Activated naive CD4-positive, alpha-beta T cell treated with anti-CD3 and anti-CD28 coated beads for 36 hours (primary cell): ENCODE measurements around the gene NF2. TPM values are rescaled to one million over a fixed set of nuclear protein-coding genes. Genes with fewer than 3 reads are reported as not detected.
A peak's percentile ranks its signal among the peaks of the same experiment; 100 is the strongest.

Source experiments
- CTCF ChIA-PET: fragments of 350-600 bp; sonication (Branson Sonifier 250); formaldehyde crosslinking; loops from one replicate; lab custom pipeline; 2021; ENCODE audit warnings: antibody characterized with exemption; lab: Charles Lee
- DNase-seq: peaks from one replicate; pipeline ENCODE4 v3.0.0-alpha.2; 2020
- H3K27ac Mint-ChIP-seq: one replicate; pipeline ENCODE4 v1.8.0; 2021; ENCODE audit warnings: mild to moderate bottlenecking, mixed read lengths
- H3K27me3 Mint-ChIP-seq: one replicate; pipeline ENCODE4 v1.8.0; 2021; ENCODE audit warnings: low read depth, mixed read lengths
- H3K36me3 Mint-ChIP-seq: one replicate; pipeline ENCODE4 v1.8.0; 2021; ENCODE audit warnings: low read depth, mixed read lengths
- H3K4me1 Mint-ChIP-seq: one replicate; pipeline ENCODE4 v1.8.0; 2021; ENCODE audit warnings: low read depth, mixed read lengths
- H3K4me3 Mint-ChIP-seq: one replicate; pipeline ENCODE4 v1.8.0; 2021; ENCODE audit warnings: mild to moderate bottlenecking, moderate library complexity, mixed read lengths
- H3K9me3 Mint-ChIP-seq: one replicate; pipeline ENCODE4 v1.8.0; 2021; ENCODE audit warnings: mixed read lengths
- intact Hi-C: fragments of 100-400 bp; cut with micrococcal nuclease; formaldehyde crosslinking; loops from one replicate; pipeline ENCODE4 v1.15.1; 2023
- total RNA-seq, 2 experiments: library from RNA; stranded (reverse); gene quantifications; one replicate each; pipeline ENCODE4 v1.2.3, GENCODE V29; 2021

Gene NF2
- total RNA-seq, 2 experiments from 2014 or later, result 29.8 to 30.0 TPM

DNA sequence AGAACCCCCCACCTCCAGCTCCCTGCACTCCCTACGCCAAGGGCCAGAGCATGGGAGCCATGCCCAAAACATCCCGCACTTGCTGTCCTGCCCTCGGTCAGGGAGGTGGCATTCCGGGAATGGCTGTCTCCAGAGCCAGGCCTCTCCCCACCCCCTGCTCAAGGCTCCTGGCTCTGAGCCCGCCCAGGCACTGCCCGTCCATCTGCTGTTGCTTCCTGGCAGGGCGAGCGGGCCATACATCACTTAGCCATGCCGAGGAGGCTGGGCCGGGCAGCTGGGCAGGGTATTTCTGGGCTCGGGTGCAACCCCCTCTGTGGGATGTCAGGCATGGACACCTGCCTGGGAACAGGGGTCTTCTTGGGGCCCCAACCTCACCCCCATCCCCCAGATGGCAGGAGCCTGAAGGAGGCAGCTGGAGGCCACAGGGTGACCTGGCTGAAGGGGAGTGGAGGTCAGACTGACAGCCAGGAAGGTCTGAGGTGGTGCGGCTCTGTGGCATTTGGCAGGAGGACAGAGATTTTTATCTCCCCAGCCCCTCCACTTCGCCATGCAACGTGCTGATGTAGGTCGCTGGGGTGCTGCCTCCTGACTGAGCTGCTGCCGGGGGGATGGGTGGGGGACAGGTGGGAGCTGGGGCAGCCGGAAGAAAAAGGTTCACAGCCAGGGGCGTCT lies 107.6 kb downstream of the NF2 start:
- H3K4me3 Mint-ChIP-seq, result no peak overlapping the region
- no peaks in the 10 kb centered on the region for H3K4me1 Mint-ChIP-seq
- intact Hi-C loops, result no loop called here
- H3K36me3 Mint-ChIP-seq, result no peaks in the 10 kb centered on the region
- H3K9me3 Mint-ChIP-seq, result no peaks in the 10 kb centered on the region
- CTCF ChIA-PET, result interaction anchor here (0.5 kb wide), 1 partner anchor 59 kb away, joined by 3 read pairs; no protein-coding TSS in a partner anchor
- no peak overlapping the region for H3K27ac Mint-ChIP-seq
- peaks cover 2% of the 10 kb centered on the region for H3K27me3 Mint-ChIP-seq
- DNase-seq, result no peak

DNA sequence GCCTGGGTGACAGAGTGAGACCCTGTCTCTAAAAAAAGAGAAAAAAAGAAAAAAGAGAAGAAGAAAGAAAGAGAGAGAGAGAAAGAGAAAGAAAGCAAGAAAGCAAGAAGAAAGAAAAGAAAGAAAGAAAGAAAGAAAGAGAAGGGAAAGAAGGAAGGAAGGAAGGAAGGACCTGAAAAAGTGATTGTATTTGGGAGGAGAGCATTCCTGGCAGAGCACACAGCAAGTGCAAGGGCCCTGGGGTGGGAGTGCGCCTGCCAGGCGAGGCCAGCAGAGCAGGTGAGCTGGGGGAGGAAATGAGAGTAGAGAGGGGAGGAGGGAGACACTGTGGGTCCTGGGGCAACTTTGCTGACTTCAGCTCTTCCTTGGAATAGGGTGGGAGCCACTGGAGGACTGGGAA lies 108.7 kb downstream of the NF2 start:
- Mint-ChIP-seq H3K9me3 (no peaks in the 10 kb centered on the region), H3K27me3 (peaks cover 12% of the 10 kb centered on the region), H3K27ac (no peak overlapping the region), H3K4me3 (no peak overlapping the region), H3K4me1 (no peaks in the 10 kb centered on the region), H3K36me3 (no peaks in the 10 kb centered on the region)
- intact Hi-C loops, result no loop called here
- DNase-seq, result no peak
- CTCF ChIA-PET, result no interaction called here

GRCh38 chr22:29713156-29713727 lies 109.8 kb downstream of the NF2 start:
- DNase-seq, result no peak
- CTCF ChIA-PET, result no interaction called here
- intact Hi-C loops, result no loop called here
- Mint-ChIP-seq H3K9me3 (no peaks in the 10 kb centered on the region), H3K4me3 (no peak overlapping the region), H3K4me1 (no peaks in the 10 kb centered on the region), H3K27me3 (peaks cover 19% of the 10 kb centered on the region), H3K36me3 (no peaks in the 10 kb centered on the region), H3K27ac (no peak overlapping the region)

GRCh38 chr22:29715240-29715639 lies 111.8 kb downstream of the NF2 start:
- Mint-ChIP-seq H3K36me3 (no peaks in the 10 kb centered on the region), H3K27me3 (peaks cover 33% of the 10 kb centered on the region), H3K4me3 (no peak overlapping the region), H3K27ac (no peak overlapping the region), H3K9me3 (no peaks in the 10 kb centered on the region), H3K4me1 (peaks cover 4% of the 10 kb centered on the region)
- DNase-seq, result no peak
- CTCF ChIA-PET, result interaction anchor here (1.1 kb wide), 1 partner anchor 373 kb away, joined by 3 read pairs; no protein-coding TSS in a partner anchor
- intact Hi-C loops, result no loop called here

- intact Hi-C loops, result no loop called here
- Mint-ChIP-seq H3K27me3 (peaks cover 33% of the 10 kb centered on the region), H3K27ac (no peak overlapping the region), H3K9me3 (no peaks in the 10 kb centered on the region), H3K4me3 (no peak overlapping the region), H3K36me3 (no peaks in the 10 kb centered on the region), H3K4me1 (peaks cover 4% of the 10 kb centered on the region)
- DNase-seq, result no peak
- CTCF ChIA-PET, result interaction anchor here (1.1 kb wide), 1 partner anchor 373 kb away, joined by 3 read pairs; no protein-coding TSS in a partner anchor
Observed at GRCh38 chr22:29715705-29716104, 112.3 kb downstream of the NF2 start.

DNA sequence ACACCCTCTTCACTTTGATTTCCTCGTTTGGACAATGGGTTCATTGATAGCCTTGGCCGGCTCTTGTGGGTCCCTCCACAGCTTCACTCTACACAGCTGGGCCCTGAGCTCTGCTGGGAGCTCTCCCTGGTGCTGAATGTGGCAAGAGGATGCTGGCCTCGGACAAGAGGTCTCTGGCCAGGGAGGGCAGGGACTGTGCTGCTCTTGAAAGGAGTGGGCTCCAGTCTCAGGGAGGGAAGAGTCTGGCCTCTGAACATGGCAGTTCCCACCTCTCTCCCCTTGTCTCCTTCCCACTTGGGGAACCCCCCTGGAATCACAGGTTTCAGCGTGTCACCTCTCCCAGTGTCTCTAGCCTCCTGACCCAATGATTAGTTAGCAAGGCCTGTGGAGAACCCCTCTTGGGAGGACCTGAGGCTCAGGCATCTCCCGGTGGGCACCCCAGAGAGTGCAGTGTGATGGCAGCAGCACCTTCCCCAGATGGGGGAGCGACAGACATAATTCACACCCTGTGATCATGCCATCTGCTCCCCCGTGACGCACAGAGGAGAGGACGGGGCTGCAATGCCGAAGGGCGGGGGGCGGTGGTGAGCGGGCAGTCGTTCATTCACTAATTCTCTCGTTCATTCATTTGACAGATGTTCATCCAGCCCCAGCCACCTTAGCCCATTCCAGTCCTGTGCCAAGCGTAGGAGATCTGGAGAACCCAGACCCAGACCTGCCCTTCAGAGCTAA lies 113.5 kb downstream of the NF2 start:
- Mint-ChIP-seq H3K9me3 (no peaks in the 10 kb centered on the region), H3K27me3 (peaks cover 40% of the 10 kb centered on the region), H3K4me1 (peaks cover 4% of the 10 kb centered on the region), H3K36me3 (no peaks in the 10 kb centered on the region), H3K4me3 (no peak overlapping the region), H3K27ac (no peak overlapping the region)
- peak; percentile 47 for DNase-seq
- CTCF ChIA-PET, result no interaction called here
- intact Hi-C loops, result no loop called here

- H3K4me3 Mint-ChIP-seq, result no peak overlapping the region
- H3K9me3 Mint-ChIP-seq, result no peaks in the 10 kb centered on the region
- no peak overlapping the region for H3K27ac Mint-ChIP-seq
- H3K36me3 Mint-ChIP-seq, result no peaks in the 10 kb centered on the region
- H3K4me1 Mint-ChIP-seq, result peaks cover 4% of the 10 kb centered on the region
- H3K27me3 Mint-ChIP-seq, result peaks cover 40% of the 10 kb centered on the region
- intact Hi-C loops, result no loop called here
- CTCF ChIA-PET, result interaction anchor here (0.7 kb wide), 1 partner anchor 288 kb away, joined by 3 read pairs; no protein-coding TSS in a partner anchor
- no peak for DNase-seq
Observed at GRCh38 chr22:29717789-29718188, 114.4 kb downstream of the NF2 start.

DNA sequence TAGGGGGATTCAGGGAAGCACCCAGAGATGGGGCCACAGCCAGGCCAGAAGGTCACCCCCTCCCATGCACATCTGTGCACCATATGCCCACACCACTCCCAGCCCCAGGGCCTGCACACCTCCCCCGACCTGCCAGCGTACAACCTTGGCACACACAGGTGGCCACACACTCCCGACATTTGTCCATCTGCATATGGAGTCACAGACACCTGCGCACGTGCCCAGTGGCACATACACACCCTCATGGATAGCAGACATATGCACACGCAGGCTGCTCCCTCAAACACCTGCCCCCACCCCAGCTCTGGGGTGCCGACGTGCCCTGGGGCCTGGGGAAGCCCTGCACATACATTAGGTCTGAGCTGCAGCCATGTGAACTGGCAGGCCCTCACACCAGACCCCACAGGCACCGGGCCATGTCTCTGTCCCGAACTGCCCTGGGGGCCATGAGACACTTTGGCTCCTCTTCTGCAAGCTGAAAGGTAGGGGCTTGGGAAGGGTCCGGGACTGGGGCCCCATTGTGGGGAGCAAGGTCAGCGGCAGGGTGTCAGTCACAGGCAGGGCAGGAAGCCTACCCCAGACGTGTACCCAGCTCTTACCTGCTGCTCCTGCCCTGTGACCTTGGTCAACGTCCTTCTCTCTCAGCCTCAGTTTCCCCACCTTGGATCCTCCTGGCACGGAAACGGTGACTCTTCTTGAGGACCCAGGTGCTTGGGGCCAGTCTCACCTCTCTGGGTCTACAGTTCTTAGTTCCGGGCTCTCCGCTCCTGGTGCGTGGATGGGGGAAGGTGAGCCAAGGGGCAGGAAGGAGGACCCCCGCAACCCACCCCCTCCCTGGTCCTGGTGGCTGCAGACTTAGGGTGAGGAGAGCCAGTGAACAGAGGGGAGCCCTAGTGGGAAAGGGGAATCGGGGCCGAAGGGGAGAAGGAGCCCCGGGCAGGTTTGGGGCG lies 115.8 kb downstream of the NF2 start:
- intact Hi-C loops, result no loop called here
- Mint-ChIP-seq H3K9me3 (no peaks in the 10 kb centered on the region), H3K36me3 (no peaks in the 10 kb centered on the region), H3K27me3 (peaks cover 40% of the 10 kb centered on the region), H3K4me1 (peaks cover 4% of the 10 kb centered on the region), H3K27ac (no peak overlapping the region), H3K4me3 (peak overlapping the region; percentile 24)
- no peak for DNase-seq
- CTCF ChIA-PET, result no interaction called here

DNA sequence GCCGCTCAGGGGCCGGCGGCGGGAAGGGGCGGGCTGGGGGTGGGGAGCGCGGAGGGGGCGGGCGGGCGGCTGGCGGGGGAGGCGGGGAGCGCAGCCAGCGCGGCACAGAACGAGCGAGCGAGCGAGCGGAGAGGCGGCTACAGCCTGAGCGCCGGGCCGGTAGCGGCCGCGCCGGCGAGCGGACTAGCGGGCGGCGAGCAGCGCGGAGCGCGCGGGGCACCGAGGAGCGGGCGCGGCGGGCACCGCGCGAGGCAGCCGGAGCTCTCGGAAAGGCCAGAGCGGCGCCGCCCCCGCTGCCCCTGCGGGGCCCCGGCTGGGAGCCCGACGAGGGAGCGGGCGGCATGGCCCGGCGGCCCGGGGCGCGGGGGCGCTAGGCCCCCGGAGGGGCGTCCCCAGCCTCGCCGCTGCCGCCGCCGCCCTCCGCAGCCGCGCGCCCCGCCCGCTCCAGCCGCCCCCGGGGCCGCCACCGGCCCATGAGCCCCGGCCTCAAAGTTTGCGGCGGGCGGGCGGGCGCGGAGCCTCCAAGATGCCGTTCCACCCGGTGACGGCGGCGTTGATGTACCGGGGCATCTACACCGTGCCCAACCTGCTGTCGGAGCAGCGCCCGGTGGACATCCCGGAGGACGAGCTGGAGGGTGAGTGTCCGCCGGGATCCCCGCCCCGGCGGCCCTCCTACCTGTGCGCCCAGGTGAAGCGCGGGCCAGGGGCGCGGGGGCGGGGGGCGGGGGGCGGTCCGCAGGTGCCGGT lies 116.6 kb downstream of the NF2 start, which contains the start of gene CABP7:
TSS of gene CABP7 (plus strand) at position 105 of the 747 bp plus-strand sequence. CDS start at position 527, 422 bp downstream.
- peaks cover 40% of the 10 kb centered on the region for H3K27me3 Mint-ChIP-seq
- intact Hi-C loops, result no loop called here
- H3K4me3 Mint-ChIP-seq, result peak within 1 kb of the TSS; percentile 24
- CTCF ChIA-PET, result no interaction called here
- H3K4me1 Mint-ChIP-seq, result peaks cover 4% of the 10 kb centered on the region
- H3K9me3 Mint-ChIP-seq, result no peaks in the 10 kb centered on the region
- no peak within 1 kb of the TSS for H3K27ac Mint-ChIP-seq
- no peak for DNase-seq
- no peaks in the 10 kb centered on the region for H3K36me3 Mint-ChIP-seq

- no peaks in the 10 kb centered on the region for H3K9me3 Mint-ChIP-seq
- CTCF ChIA-PET, result no interaction called here
Observed at GRCh38 chr22:29720811-29721323, 117.4 kb downstream of the NF2 start.

GRCh38 chr22:29722151-29722550 lies 118.7 kb downstream of the NF2 start:
- intact Hi-C loops, result no loop called here
- H3K9me3 Mint-ChIP-seq, result no peaks in the 10 kb centered on the region
- DNase-seq, result no peak
- peaks cover 27% of the 10 kb centered on the region for H3K27me3 Mint-ChIP-seq
- no peak overlapping the region for H3K27ac Mint-ChIP-seq
- peaks cover 4% of the 10 kb centered on the region for H3K4me1 Mint-ChIP-seq
- no peaks in the 10 kb centered on the region for H3K36me3 Mint-ChIP-seq
- CTCF ChIA-PET, result no interaction called here
- H3K4me3 Mint-ChIP-seq, result no peak overlapping the region

More at GRCh38 chr22:29720811-29721323, 117.4 kb downstream of the NF2 start:
- Mint-ChIP-seq H3K36me3 (no peaks in the 10 kb centered on the region), H3K4me1 (peaks cover 4% of the 10 kb centered on the region), H3K4me3 (no peak overlapping the region), H3K27ac (no peak overlapping the region), H3K27me3 (peaks cover 39% of the 10 kb centered on the region)
- intact Hi-C loops, result no loop called here
- DNase-seq, result no peak
